ENCODE measurements around the gene PODNL1. TPM values are rescaled to one million over a fixed set of nuclear protein-coding genes. Genes with fewer than 3 reads are reported as not detected.

The PODNL1 gene
- total and polyA plus RNA-seq, 2 of the 13 experiments (the other 11 are each of a cell fraction or from before 2014, with no cell fraction given) = 0.18 TPM; not detected in 1

GRCh38 chr19:13957051-13957450, 18.8 kb upstream of the PODNL1 start:
- H4K20me1 ChIP-seq (ENCODE audit: insufficient read depth, low read length) = no peaks in the 10 kb centered on the region
- intact Hi-C loops (cut with micrococcal nuclease; ENCODE audit: unreplicated experiment) = no loop called here
- H3K9me3 ChIP-seq (ENCODE audit: low read length) = no peaks in the 10 kb centered on the region
- ATAC-seq (no peak), DNase-seq (ENCODE audit: low spot score) (no peak), FAIRE-seq (no peak)
- no peak overlapping the region for H3K27ac ChIP-seq (ENCODE audit: extremely low read length, insufficient read depth, low read length)
- peaks cover 14% of the 10 kb centered on the region for H3K79me2 ChIP-seq (ENCODE audit: insufficient read depth, low read length)
- in situ Hi-C loops (cut with HindIII; ENCODE audit: extremely low pct_ligation_motif_present, low pct_unique_long_range_greater_than_20kb) = no loop called here
- WGBS (ENCODE audit: low lambda C conversion rate) = 96% methylated on average over 7 of the region's 8 CpGs
- H3K4me2 ChIP-seq (ENCODE audit: low read depth, low read length) = no peak overlapping the region
- TF ChIP-seq ZFP41 (CRISPR knock-in tag; IDR thresholded peaks at IDR 0.05; ENCODE audit: borderline replicate concordance) (no peak), BORCS8-MEF2B (CRISPR knock-in tag; IDR thresholded peaks at IDR 0.05) (no peak), XBP1 (CRISPR knock-in tag; IDR thresholded peaks at IDR 0.05) (no peak)
- H3K36me3 ChIP-seq (replicated peaks in 1 of 2; ENCODE audit: control insufficient read depth in 1 of 2, insufficient read depth in 2 of 2, low read length in 2 of 2) = peaks cover 19 to 55% of the 10 kb centered on the region in 2 experiments; a peak in 4 of 5 replicates
- POLR2A ChIA-PET = no interaction called here
- H3K9ac ChIP-seq (ENCODE audit: insufficient read depth, low read depth, low read length) = no peak overlapping the region
- H3K27me3 ChIP-seq (ENCODE audit: control insufficient read depth in 1 of 2, insufficient read depth in 2 of 2, low read length in 2 of 2) = no peaks in the 10 kb centered on the region; a peak in 1 of 5 replicates
- H3K4me1 ChIP-seq (ENCODE audit: insufficient read depth, low read length) = peaks cover 10% of the 10 kb centered on the region
- CTCF ChIA-PET (ENCODE audit: low intra/inter-chr PET ratio, low total read pairs) = no interaction called here
- BruUV-seq (replicated peaks) = no TSS peak
- H2AFZ ChIP-seq (ENCODE audit: low read length) = no peak overlapping the region
- no peak overlapping the region for H3K4me3 ChIP-seq (replicated peaks in 1 of 3; ENCODE audit: insufficient read depth in 1 of 3, low read depth in 2 of 3, low read length in 3 of 3)

DNA sequence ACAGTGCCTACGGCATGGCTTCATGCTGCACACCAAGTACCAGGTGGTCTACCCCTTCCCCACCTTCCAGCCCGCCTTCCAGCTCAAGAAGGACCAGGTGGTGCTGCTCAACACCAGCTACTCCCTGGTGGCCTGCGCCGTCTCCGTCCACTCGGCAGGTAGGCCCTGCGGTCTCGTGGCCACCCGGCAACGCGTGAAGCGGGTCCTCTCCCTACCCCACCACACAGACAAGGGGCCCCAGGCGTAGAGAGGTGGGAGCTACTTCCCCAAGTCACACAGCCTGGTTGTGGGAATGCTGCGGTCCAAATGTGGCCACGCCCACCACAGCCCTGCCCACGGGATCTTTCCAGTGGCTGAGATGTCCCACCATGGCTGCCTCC, 18.1 kb upstream of the PODNL1 start:
- 100% methylated on average over 6 of the region's 16 CpGs for whole genome bisulfite sequencing (ENCODE audit: low lambda C conversion rate)
- Histone ChIP-seq H3K4me1 (ENCODE audit: insufficient read depth, low read length) (peaks cover 10% of the 10 kb centered on the region), H3K4me2 (ENCODE audit: low read depth, low read length) (no peak overlapping the region), H3K27ac (ENCODE audit: extremely low read length, insufficient read depth, low read length) (no peak overlapping the region), H3K9me3 (ENCODE audit: low read length) (no peaks in the 10 kb centered on the region), H3K27me3 (ENCODE audit: control insufficient read depth in 1 of 2, insufficient read depth in 2 of 2, low read length in 2 of 2) (no peaks in the 10 kb centered on the region; a peak in 1 of 5 replicates), H3K79me2 (ENCODE audit: insufficient read depth, low read length) (peaks cover 14% of the 10 kb centered on the region), H3K36me3 (replicated peaks in 1 of 2; ENCODE audit: control insufficient read depth in 1 of 2, insufficient read depth in 2 of 2, low read length in 2 of 2) (peaks cover 19 to 55% of the 10 kb centered on the region in 2 experiments; a peak in 4 of 5 replicates), H4K20me1 (ENCODE audit: insufficient read depth, low read length) (no peaks in the 10 kb centered on the region), H2AFZ (ENCODE audit: low read length) (no peak overlapping the region), H3K9ac (ENCODE audit: insufficient read depth, low read depth, low read length) (no peak overlapping the region), H3K4me3 (replicated peaks in 1 of 3; ENCODE audit: insufficient read depth in 1 of 3, low read depth in 2 of 3, low read length in 3 of 3) (no peak overlapping the region)
- intact Hi-C loops (cut with micrococcal nuclease; ENCODE audit: unreplicated experiment) (no loop called here), in situ Hi-C loops (cut with HindIII; ENCODE audit: extremely low pct_ligation_motif_present, low pct_unique_long_range_greater_than_20kb) (no loop called here)
- FAIRE-seq (no peak), ATAC-seq (no peak), DNase-seq (ENCODE audit: low spot score) (no peak)
- ChIA-PET CTCF (ENCODE audit: low intra/inter-chr PET ratio, low total read pairs) (no interaction called here), POLR2A (no interaction called here)
- BruUV-seq (replicated peaks) = no TSS peak
- no peak for TF ChIP-seq TFAP4 (IDR thresholded peaks at IDR 0.05; ENCODE audit: borderline replicate concordance, low read depth)
